Muscle of leg (tissue), 11 donors: ENCODE data around the gene CD37. TPM values are rescaled to one million over a fixed set of nuclear protein-coding genes. Genes with fewer than 3 reads are reported as not detected.
A peak's percentile ranks its signal among the peaks of the same experiment; 100 is the strongest.

Experiments
- DNase-seq: peaks from one replicate; pipeline ENCODE4 v3.0.0; 2013
- H3K27ac ChIP-seq: one replicate; pipeline ENCODE4 v1.5.1; 2013; ENCODE audit warnings: mild to moderate bottlenecking, low read length, control low read depth
- H3K27me3 ChIP-seq: one replicate; pipeline ENCODE4 v1.6.1; 2013; ENCODE audit warnings: low read length; ENCODE audit not compliant: control insufficient read depth, insufficient read depth
- H3K36me3 ChIP-seq: one replicate; pipeline ENCODE4 v1.6.1; 2013; ENCODE audit warnings: low read length; ENCODE audit not compliant: control insufficient read depth, insufficient read depth
- H3K4me1 ChIP-seq: one replicate; pipeline ENCODE4 v1.6.1; 2013; ENCODE audit warnings: low read length; ENCODE audit not compliant: control insufficient read depth, insufficient read depth
- H3K4me3 ChIP-seq: one replicate; pipeline ENCODE4 v1.5.1; 2013; ENCODE audit warnings: low read length, control low read depth
- H3K9me3 ChIP-seq: replicated peaks from 2 replicates; pipeline ENCODE4 v1.6.1; 2013; ENCODE audit warnings: low read depth, low read length; ENCODE audit not compliant: control insufficient read depth
- WGBS: methylation state at CpG from one replicate; pipeline ENCODE4 v1.1.5; 2013; ENCODE audit warnings: missing lambda C conversion rate; ENCODE audit not compliant: insufficient coverage; 5-methylcytosine and 5-hydroxymethylcytosine counted together
- polyA plus RNA-seq, 8 donors: library from polyadenylated mRNA; unstranded; fragments of 120-200 nt; gene quantifications; one replicate each; pipeline versions ENCODE4 v1.2.1 to v1.2.3, GENCODE V29; 2013; ENCODE audit warnings: inconsistent platforms in 1 of 8, low replicate concordance in 1 of 8; ENCODE audit not compliant: insufficient read length in 8 of 8, insufficient read depth in 1 of 8
- total RNA-seq: library from RNA; stranded (reverse); fragments of 120-200 nt; gene quantifications from one replicate; pipeline ENCODE4 v1.2.4, GENCODE V29; 2013

CD37 gene
- total and polyA plus RNA-seq, 9 donors = 1.1 to 27.7 (median 22.5) TPM

DNA sequence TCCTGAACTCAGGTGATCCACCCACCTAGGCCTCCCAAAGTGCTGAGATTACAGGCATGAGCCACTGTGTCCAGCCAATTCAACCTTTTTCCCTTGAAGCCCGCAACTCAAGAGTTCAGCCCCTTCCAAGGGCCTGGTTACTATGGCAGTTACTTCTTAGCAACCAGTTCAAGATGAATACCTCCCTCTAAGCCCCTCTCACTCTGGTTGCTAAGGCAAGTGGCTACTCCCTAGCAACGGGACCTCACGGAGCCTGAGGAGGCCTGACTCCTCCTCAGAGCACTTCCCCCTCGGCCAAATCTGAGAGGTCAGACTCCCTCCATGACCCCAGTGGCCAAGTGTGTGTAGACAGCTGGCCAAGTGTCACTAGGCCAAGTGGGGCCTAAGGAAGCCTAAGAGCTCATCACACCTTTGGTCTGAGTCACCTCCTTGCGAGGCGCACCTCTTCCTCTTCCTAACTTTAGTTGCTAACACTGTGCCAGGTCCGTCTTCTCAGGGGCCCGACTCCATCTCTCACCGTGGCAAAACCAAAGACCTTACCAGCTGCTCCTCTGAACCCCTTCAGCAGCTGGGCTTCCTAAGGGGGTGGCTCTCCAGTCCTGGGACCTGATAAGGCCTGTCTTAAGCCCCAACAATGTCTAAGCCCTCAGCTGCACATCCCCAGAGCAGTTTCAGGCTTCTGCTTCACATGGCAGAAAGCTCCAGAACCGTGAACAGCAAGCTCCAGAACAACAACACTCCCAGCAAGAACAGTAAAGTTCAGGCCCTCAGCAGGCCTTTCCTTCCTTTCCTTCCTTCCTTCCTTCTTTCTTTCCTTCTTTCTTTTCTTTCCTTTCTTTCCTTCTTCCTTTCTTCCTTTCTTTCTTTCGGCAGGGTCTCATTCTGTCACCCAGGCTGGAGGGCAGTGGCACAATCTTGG lies 9.6 kb downstream of the CD37 start:
- Histone ChIP-seq H3K4me1 (peaks cover 10% of the 10 kb centered on the region), H3K4me3 (no peak overlapping the region), H3K36me3 (peaks cover 85% of the 10 kb centered on the region), H3K27me3 (peaks cover 2% of the 10 kb centered on the region), H3K27ac (no peak overlapping the region), H3K9me3 (no peaks in the 10 kb centered on the region)
- no peak for DNase-seq
- 87% methylated on average over 11 of the region's 11 CpGs for WGBS

DNA sequence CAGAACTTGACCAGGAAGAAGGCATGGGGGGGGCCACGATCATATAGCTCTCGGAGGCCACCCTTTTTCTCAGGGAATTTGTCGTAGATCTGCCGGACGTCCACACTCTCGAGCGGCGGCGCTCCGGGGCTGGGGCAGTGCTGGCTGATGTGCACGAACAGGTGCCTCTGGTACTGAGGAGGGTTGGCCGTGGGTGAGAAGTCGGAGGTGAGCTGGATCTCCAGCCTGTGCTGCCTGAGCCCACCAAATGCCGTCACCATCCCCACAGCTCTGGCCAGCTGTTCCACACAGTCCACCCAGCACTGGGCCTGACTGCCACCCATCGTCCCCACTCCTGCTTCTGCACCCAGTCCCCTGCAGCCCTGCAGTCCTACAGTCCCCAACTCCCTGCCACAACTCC lies 12.0 kb downstream of the CD37 start:
- Histone ChIP-seq H3K27ac (no peak overlapping the region), H3K36me3 (peaks cover 90% of the 10 kb centered on the region), H3K4me3 (no peak overlapping the region), H3K27me3 (no peaks in the 10 kb centered on the region), H3K9me3 (no peaks in the 10 kb centered on the region), H3K4me1 (no peaks in the 10 kb centered on the region)
- DNase-seq = no peak
- WGBS = 88% methylated on average over 7 of the region's 15 CpGs

DNA sequence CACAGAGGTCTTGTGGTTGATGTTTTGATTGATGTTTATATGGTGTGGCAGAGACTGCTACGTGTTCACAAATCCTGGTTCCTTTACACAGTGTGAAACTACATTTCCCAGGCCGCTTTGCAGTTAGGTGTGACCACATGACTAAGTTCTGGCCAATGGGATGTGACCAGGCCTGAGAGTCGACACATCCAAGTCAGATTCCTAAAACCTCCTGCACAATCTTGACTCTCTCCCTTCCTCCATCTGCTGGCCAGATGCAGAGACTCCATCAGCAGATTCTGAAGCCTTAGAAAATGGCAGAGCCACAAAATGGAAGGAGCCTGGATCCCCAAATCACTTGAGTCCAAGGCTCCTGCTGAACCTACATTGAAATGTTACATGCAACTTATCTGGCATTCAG lies 12.6 kb downstream of the CD37 start:
- no peaks in the 10 kb centered on the region for H3K27me3 ChIP-seq
- H3K9me3 ChIP-seq = no peaks in the 10 kb centered on the region
- no peak overlapping the region for H3K4me3 ChIP-seq
- no peaks in the 10 kb centered on the region for H3K4me1 ChIP-seq
- H3K27ac ChIP-seq = no peak overlapping the region
- peak; percentile 78 for DNase-seq
- WGBS = 62% methylated on average over 3 of the region's 3 CpGs
- H3K36me3 ChIP-seq = peaks cover 88% of the 10 kb centered on the region

DNA sequence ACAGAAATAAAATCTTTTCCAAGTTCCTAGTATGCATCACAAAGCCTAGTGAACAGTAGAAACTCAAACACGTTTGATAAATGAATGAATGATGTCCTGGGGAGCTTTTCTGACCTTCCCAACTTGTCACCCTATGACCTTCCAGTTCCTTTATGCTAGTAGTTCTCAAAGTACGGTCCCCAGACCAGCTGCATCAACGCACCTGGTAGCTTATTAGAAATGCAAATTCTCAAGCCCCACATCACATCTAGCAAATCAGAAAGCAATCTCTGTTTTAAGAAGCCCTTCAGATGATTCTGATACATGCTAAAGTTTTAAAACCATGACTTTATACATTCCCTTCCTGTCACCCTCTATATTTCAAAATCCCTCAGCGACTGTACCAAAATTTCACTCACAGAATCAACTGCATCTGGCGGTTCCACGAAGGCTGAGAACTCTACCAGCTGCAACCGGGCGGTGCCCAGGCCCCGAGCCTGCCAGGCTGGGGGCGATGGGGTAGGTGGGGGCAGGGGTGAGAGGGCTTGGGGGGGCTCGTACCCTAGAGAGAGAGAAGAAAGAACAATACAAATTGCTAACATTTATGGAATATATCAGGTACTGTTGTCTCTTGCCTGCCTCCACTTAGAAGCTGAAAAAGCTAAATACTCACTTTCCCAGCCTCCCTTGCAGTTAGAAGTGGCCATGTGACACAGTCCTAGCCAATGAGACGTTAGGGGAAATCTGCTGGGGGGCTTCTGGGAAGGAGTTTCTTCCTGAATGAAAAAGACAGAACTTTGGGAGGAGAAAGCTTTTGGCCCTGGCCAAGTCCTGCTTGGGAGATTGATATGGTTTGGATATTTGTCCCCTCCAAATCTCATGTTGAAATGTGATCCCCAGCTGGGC lies 13.3 kb downstream of the CD37 start:
- 100% methylated on average over 1 of the region's 12 CpGs for WGBS
- Histone ChIP-seq H3K9me3 (no peaks in the 10 kb centered on the region), H3K27me3 (no peaks in the 10 kb centered on the region), H3K36me3 (peaks cover 89% of the 10 kb centered on the region), H3K4me1 (no peaks in the 10 kb centered on the region), H3K4me3 (no peak overlapping the region), H3K27ac (no peak overlapping the region)
- DNase-seq = no peak

DNA sequence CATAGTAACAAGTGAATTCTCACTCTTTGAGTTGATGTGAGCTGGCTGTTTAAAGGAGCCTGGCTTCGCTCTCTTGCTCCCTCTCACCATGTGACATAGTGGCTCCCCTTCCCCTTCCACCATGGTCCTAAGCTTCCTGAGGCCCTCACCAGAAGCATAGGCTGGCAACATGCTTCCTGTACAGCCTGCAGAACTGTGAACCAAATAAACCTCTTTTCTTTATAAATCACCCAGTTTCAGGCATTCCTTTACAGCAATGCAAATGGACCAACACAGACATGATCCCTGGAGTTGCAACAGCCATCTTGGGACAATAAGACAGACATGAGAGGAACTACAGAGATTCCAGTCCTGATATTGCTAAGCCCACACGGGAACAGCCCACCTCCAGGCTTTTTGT lies 14.4 kb downstream of the CD37 start:
- Histone ChIP-seq H3K27ac (no peak overlapping the region), H3K4me1 (no peaks in the 10 kb centered on the region), H3K36me3 (peaks cover 89% of the 10 kb centered on the region), H3K4me3 (no peak overlapping the region), H3K9me3 (no peaks in the 10 kb centered on the region), H3K27me3 (no peaks in the 10 kb centered on the region)
- WGBS = 100% methylated on average over 1 of the region's 2 CpGs
- no peak for DNase-seq

DNA sequence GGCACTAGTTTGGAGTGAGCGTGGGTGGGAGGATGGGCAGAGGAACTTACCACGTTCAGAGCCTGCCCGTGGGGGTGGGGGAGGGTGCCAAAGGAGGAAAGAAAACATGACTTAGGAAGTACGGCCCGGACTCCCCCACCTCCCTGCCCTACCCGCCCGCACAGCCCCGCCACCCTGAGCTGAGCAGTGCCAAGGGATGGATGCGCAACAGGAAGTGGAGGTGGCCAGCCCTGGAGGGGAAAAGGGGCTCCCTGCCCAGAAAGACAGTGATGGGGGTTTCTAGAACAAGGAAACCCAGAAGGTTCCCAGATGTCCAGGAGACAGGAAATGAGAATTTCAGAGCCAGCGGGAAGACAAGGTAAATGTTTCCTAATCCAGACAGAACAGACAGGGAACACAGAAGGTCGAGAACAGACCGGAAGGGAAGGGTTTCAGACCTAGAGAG lies 20.7 kb downstream of the CD37 start:
- Histone ChIP-seq H3K36me3 (peaks cover 81% of the 10 kb centered on the region), H3K27me3 (no peaks in the 10 kb centered on the region), H3K27ac (peak overlapping the region; percentile 80), H3K9me3 (no peaks in the 10 kb centered on the region), H3K4me3 (no peak overlapping the region), H3K4me1 (peaks cover 30% of the 10 kb centered on the region)
- DNase-seq = peak; percentile 85
- WGBS = 10% methylated on average over 2 of the region's 12 CpGs

DNA sequence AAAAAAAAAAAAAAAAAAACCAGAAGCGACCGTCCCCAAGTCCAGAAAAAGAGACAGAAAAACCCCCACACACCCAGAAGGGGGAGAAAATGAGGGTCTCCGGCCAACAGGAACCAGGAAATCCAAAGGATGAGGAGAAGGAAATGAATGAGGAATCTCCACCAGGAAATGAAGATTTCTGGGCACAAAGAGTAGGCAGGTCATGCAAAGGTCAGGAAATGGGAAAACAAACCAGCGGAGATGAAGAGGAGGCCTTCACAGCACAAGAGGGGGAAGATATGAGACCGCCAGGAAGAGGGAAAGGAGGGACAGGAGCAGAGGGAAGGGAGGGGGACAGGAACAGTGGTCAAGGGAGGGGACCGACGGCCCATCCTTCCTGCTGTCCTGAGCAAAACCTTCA lies 21.2 kb downstream of the CD37 start:
- no peaks in the 10 kb centered on the region for H3K27me3 ChIP-seq
- H3K4me3 ChIP-seq = no peak overlapping the region
- no peaks in the 10 kb centered on the region for H3K9me3 ChIP-seq
- peak overlapping the region; percentile 80 for H3K27ac ChIP-seq
- peaks cover 31% of the 10 kb centered on the region for H3K4me1 ChIP-seq
- DNase-seq = peak; percentile 62
- H3K36me3 ChIP-seq = peaks cover 77% of the 10 kb centered on the region
- WGBS = 34% methylated on average over 2 of the region's 7 CpGs

DNA sequence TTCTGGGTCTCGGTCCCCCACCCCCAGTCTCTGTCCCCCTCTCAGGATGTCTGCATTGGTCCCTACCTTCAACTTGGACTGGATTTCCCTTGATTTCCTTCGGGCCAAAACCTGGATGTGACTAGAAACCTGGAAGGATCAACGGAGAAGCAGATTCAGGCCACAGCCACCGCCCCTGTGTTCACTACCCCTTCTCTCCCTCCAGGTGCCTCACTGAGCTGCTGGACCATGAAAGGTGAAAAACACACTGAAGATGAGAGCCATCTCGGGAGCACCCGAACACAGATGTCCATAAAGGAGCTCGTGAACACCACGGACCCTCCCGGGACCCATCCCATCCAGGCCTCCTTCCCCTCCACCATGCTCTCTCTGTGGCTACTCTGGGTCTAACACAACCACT lies 22.0 kb downstream of the CD37 start:
- WGBS = 63% methylated on average over 8 of the region's 9 CpGs
- H3K4me1 ChIP-seq = peaks cover 31% of the 10 kb centered on the region
- H3K27me3 ChIP-seq = no peaks in the 10 kb centered on the region
- H3K27ac ChIP-seq = peak overlapping the region; percentile 80
- H3K4me3 ChIP-seq = no peak overlapping the region
- H3K9me3 ChIP-seq = no peaks in the 10 kb centered on the region
- no peak for DNase-seq
- H3K36me3 ChIP-seq = peaks cover 69% of the 10 kb centered on the region

DNA sequence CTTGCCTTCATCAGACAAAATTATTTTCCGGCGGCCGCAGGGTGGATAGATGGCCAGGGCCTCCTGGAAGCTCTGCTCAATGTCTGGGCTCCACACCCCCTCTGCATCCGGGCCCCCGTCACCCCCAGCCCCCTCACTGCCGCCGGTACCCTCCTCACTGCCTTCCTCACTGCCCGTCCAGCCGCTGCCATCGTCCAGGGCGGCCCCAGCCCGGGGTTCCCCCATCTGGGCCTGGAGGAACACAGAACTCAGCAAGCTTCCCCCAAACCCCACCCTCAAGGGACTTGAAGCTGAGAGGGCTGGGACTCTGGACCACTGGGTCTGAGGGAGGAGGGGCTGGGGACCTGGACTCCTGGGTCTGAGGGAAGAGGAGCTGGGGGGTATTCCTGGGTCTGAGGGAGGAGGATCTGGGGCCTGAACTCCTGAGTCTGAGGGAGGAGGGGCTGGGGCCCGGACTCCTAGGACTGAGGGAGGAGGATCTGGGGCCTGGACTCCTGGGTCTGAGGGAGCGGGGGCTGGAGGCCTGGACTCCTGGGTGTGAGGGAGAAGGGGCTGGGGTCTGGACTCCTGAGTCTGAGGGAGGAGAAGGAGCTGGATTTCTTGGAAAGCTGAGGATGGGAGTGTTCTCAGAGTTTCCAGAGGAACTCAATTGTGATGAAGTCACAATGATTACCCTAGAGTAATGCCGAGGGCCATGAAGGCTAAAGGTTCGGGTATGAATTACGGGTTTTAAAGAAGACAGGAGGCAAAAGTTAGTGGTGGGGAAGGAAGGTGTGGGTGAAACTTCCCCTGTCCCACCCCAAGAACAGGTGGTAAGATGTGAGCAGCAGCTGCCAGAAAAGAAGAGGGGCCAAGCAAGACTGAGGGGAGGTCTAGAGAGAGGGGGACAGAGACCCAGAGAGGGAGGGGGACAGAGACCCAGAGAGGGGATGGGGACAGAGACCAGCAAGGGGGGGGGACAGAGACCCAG lies 24.9 kb downstream of the CD37 start:
- peaks cover 2% of the 10 kb centered on the region for H3K27me3 ChIP-seq
- peak overlapping the region; percentile 96 for H3K27ac ChIP-seq
- H3K36me3 ChIP-seq = peaks cover 45% of the 10 kb centered on the region
- no peaks in the 10 kb centered on the region for H3K9me3 ChIP-seq
- peak; percentile 83 for DNase-seq
- peaks cover 49% of the 10 kb centered on the region for H3K4me1 ChIP-seq
- H3K4me3 ChIP-seq = no peak overlapping the region
- 19% methylated on average over 4 of the region's 17 CpGs for WGBS
